Stomach smooth muscle (tissue), 2 donors: ENCODE results near the gene ZAP70.

Experiments used
- H3K27ac ChIP-seq: one replicate; pipeline ENCODE4 v1.7.0; 2013; ENCODE audit warnings: mild to moderate bottlenecking, low read length, inconsistent platforms
- H3K27me3 ChIP-seq, 2 donors: one replicate each; pipeline ENCODE4 v1.7.0; 2013; ENCODE audit warnings: low read length in 2 of 2; ENCODE audit not compliant: insufficient read depth in 2 of 2, control insufficient read depth in 1 of 2
- H3K36me3 ChIP-seq, 2 donors: one replicate each; pipeline ENCODE4 v1.7.0; 2013; ENCODE audit warnings: low read length in 2 of 2; ENCODE audit not compliant: control insufficient read depth in 2 of 2, insufficient read depth in 2 of 2
- H3K4me1 ChIP-seq: one replicate; pipeline ENCODE4 v1.7.0; 2013; ENCODE audit warnings: low read length; ENCODE audit not compliant: control insufficient read depth, insufficient read depth
- H3K4me3 ChIP-seq, 2 donors: one replicate each; pipeline ENCODE4 v1.7.0; 2013; ENCODE audit warnings: low read length in 2 of 2
- H3K9ac ChIP-seq, 2 donors: one replicate each; pipeline ENCODE4 v1.7.0; 2013; ENCODE audit warnings: low read length in 2 of 2, mild to moderate bottlenecking in 1 of 2
- H3K9me3 ChIP-seq, 2 donors: one replicate each; pipeline ENCODE4 v1.7.0; 2013; ENCODE audit warnings: low read length in 2 of 2; ENCODE audit not compliant: control insufficient read depth in 2 of 2
- donor health status: healthy.
- donor health status: Pancreatic carcinoma.

Gene ZAP70

DNA sequence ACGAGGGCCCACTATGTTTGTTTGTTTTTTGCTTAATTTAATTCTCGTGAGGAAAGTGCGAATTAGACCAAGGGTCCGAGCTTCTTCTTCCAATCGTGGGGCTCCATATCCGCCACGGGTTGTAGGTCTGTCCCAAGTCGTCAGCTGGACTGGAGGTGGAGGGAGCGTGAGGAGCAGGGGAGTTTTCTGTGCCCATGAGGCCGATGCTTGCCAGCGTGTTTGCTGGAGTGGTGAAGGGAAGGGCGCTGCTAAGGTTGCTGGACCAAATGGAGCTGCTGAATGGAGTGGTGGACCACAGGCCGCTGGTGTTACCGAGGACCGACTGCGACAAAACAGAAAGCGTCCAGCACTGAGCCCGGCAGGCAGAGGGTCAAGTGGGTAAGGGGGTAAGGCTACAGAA, 43.7 kb downstream of the ZAP70 start:
- H3K9ac ChIP-seq: no peak overlapping the region
- H3K9me3 ChIP-seq: no peaks in the 10 kb centered on the region
- H3K36me3 ChIP-seq: peaks cover 53 to 60% of the 10 kb centered on the region in 2 donors
- no peaks in the 10 kb centered on the region for H3K4me1 ChIP-seq
- no peaks in the 10 kb centered on the region for H3K27me3 ChIP-seq
- H3K4me3 ChIP-seq: no peak overlapping the region
- no peak overlapping the region for H3K27ac ChIP-seq

DNA sequence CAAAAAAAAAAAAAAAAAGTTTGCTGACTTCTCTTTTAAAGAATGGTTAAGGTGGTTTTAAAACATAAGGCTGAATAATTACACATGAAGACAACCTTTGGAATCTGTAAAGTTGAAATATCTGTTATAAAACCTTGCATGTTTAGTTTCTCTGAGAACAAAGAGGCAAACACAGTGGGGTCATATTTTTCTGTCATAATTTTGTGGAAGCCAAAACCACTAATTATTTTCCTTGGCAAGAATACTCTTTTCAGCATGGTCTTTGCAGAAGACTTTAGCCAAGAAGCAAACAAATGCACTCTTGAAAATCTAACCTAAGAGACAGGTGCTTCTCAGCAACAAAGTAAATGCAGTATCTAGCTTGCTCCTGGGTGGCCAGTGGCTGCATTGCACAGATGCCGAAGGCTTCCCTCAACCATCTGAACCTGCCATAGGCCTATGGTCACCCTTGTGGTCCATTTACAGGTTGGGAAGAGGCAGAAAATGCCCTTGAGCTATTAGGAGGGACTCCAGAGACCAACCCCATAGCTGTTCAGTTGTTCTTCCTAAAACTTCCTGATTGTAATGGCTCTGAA, 44.8 kb downstream of the ZAP70 start:
- no peak overlapping the region for H3K4me3 ChIP-seq
- H3K4me1 ChIP-seq: no peaks in the 10 kb centered on the region
- H3K9me3 ChIP-seq: no peaks in the 10 kb centered on the region
- no peak overlapping the region for H3K27ac ChIP-seq
- no peaks in the 10 kb centered on the region for H3K27me3 ChIP-seq
- no peak overlapping the region for H3K9ac ChIP-seq
- H3K36me3 ChIP-seq: peaks cover 54 to 65% of the 10 kb centered on the region in 2 donors

DNA sequence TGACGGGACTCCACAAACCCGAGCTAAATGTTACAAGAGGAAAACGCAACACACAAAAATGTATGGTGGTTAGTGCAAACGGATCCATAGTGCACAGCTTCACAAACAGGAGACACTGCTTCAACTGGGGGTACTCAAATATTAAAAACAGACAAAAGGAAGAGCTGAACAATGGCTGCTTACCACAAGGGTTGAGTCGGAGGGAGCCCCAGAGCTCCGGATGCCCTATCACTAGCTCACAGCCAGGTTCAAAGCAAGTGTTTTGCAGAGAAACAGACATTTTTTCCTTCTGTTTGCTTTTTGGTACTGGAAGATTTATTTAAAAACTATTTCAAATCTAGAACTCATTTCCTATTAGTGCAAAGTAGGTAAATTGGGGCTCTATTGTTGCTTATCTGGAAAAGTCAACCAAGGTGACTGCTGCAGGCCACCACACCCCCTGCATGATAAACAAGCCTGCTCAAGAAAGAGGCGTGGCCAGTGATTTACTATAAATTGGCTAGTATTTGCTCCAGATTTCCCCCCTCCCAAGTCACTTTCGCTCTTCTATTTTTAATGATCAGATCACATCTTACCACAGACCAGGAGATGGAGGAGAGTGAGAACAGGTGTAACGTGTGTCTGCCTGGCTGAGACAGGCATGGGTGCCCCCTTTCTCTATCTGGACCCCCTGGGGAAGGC, 46.5 kb downstream of the ZAP70 start:
- no peaks in the 10 kb centered on the region for H3K9me3 ChIP-seq
- H3K36me3 ChIP-seq: peaks cover 60 to 79% of the 10 kb centered on the region in 2 donors
- no peaks in the 10 kb centered on the region for H3K27me3 ChIP-seq
- H3K9ac ChIP-seq: no peak overlapping the region
- H3K4me3 ChIP-seq: no peak overlapping the region
- no peaks in the 10 kb centered on the region for H3K4me1 ChIP-seq
- H3K27ac ChIP-seq: no peak overlapping the region

DNA sequence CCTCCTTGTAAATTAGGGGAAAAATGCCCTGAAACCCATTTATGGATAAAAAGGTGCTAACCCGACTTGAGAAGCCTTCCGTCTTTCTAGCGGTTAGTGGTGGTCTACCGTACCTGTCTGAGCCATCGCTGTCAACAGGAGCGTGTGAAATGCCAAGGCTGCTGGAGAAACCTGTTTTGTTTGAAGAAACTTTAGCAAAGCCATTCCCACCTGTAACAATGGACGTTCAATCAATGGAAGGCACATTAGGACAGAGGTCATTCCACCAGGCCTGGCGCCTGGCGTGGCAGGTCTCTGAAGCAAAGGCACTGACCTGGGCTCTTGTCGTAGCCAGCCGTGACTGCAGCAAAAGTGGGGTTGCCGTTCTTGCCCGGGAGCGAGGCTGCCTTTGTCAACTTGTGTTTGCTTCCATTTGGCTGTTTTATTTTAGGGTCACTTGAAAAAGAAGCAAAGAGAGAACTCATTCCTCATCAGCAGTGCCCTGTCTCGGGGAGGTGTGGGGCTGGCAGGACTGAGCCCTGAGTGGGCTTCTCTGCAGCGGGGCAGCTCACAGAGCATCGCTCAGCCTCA, 47.2 kb downstream of the ZAP70 start:
- H3K27me3 ChIP-seq: no peaks in the 10 kb centered on the region
- peaks cover 60 to 80% of the 10 kb centered on the region in 2 donors for H3K36me3 ChIP-seq
- H3K4me1 ChIP-seq: no peaks in the 10 kb centered on the region
- no peak overlapping the region for H3K9ac ChIP-seq
- H3K9me3 ChIP-seq: no peaks in the 10 kb centered on the region
- no peak overlapping the region for H3K4me3 ChIP-seq
- no peak overlapping the region for H3K27ac ChIP-seq

DNA sequence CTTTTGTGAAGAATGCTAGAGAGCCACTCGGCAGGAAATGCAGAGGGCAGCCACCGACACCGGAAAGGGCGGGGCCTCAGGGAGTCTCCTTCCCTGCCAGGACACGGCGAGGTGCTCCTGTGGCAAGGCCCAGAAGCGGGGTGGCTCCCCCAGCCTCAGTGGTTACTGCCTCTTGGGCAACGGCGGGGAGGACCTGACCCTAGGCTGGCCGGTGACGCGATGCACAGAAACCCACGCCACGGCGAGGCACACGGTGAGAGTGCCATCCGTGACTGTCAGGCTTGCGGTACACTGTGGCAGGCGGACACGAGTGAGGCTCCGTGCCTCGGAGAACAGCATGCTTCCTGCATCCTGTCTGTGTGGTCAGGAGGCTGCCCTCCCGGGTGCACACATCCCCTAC, 47.8 kb downstream of the ZAP70 start:
- Histone ChIP-seq H3K4me3 (no peak overlapping the region), H3K36me3 (peaks cover 62 to 81% of the 10 kb centered on the region in 2 donors)

DNA sequence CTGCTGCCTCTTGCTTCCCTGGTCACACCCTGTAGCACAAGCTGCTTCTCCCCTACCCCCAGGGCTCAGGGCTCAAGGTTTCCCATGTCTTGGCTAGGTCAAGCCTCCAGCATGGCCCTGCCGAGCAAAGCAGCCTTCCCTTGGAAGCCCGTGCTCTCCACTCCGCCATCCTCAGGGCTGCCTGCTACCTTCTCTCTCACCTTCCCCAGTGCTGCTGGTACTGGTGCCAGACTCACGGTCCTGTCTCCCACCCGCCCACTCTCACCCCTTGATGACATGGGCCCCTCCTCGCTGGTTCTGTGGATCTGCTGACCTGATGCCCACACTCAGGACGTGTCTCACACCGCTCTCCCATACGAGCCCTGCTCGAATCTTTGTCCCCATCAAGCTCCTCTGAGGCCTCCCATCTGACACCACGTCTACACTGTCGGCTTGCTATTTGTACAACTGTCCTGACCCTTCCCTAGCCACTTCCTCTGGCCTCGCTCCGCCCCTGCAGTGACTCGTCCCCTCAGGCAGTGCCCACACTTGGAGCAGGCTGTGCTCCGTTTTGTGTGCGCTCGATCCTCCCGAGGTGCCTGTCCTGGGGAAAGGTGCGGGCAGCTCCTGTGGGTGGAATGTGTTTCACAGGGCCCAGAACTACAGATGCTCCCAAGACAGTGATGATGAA, 49.9 kb downstream of the ZAP70 start:
- H3K4me1 ChIP-seq: no peaks in the 10 kb centered on the region
- H3K9ac ChIP-seq: no peak overlapping the region
- H3K9me3 ChIP-seq: no peaks in the 10 kb centered on the region
- H3K27me3 ChIP-seq: no peaks in the 10 kb centered on the region
- no peak overlapping the region for H3K27ac ChIP-seq
- H3K36me3 ChIP-seq: peaks cover 52 to 77% of the 10 kb centered on the region in 2 donors
- H3K4me3 ChIP-seq: no peak overlapping the region

More for the DNA sequence above, 47.8 kb downstream of the ZAP70 start:
- H3K9me3 ChIP-seq: no peaks in the 10 kb centered on the region
- no peaks in the 10 kb centered on the region for H3K4me1 ChIP-seq
- H3K27ac ChIP-seq: no peak overlapping the region
- H3K9ac ChIP-seq: no peak overlapping the region
- H3K27me3 ChIP-seq: no peaks in the 10 kb centered on the region

DNA sequence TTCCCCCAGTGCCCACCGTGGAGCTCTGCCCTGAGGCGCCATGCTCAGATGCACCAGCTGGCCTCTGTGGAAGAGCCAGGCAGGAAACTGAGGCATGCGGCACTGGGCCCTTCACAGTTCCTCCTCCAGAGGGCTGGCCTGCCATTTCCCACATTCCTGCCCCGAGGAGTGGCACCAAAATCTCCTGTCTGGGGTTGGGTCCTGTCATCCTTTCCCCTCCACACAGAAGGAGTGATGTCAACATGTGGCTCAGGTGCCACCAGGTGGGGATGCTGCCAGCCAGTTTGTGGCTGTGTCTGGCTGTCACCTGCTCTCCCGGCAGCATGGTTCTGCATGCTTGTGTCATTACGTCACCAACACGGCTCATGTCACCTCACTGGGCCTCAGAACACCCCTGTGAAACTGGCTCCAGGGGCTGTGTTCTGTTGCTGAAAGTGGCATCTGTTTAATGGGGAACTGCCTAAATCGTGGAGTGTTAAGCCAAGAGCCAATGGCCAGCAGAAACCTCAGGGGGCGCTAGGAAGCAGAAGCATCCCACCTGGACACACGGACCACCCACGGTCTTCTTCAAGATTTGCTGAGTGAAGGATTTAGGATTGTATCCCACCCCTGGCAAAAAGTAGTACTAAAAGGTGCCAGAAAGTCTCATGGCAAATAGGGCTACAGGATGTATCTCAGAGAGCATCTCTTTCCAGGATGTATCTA, 51.3 kb downstream of the ZAP70 start:
- no peaks in the 10 kb centered on the region for H3K4me1 ChIP-seq
- H3K9me3 ChIP-seq: no peaks in the 10 kb centered on the region
- no peak overlapping the region for H3K27ac ChIP-seq
- no peak overlapping the region for H3K4me3 ChIP-seq
- peaks cover 38 to 64% of the 10 kb centered on the region in 2 donors for H3K36me3 ChIP-seq
- no peaks in the 10 kb centered on the region for H3K27me3 ChIP-seq
- no peak overlapping the region for H3K9ac ChIP-seq

DNA sequence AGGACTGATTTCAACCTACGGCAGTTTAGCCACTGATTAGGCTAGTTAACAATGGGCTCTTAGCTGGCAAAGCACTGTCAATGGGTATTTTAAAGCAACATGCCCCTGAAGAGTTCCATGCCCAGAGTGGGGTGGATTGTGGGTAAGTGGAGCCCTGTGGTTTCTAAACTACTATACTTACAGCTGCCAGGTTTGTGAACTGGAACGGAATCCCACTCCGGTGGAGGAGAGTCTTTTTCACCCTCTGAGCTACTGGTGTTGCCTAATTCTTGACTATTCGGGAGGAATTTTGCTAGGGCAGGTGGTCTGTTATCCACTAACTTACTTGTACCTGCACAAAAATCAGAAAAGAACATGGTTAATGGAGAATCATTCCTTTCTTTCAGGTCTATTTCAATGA, 52.6 kb downstream of the ZAP70 start:
- Histone ChIP-seq H3K4me1 (no peaks in the 10 kb centered on the region), H3K9ac (no peak overlapping the region), H3K27me3 (no peaks in the 10 kb centered on the region), H3K36me3 (peaks cover 27 to 54% of the 10 kb centered on the region in 2 donors), H3K9me3 (no peaks in the 10 kb centered on the region), H3K27ac (no peak overlapping the region), H3K4me3 (no peak overlapping the region)

DNA sequence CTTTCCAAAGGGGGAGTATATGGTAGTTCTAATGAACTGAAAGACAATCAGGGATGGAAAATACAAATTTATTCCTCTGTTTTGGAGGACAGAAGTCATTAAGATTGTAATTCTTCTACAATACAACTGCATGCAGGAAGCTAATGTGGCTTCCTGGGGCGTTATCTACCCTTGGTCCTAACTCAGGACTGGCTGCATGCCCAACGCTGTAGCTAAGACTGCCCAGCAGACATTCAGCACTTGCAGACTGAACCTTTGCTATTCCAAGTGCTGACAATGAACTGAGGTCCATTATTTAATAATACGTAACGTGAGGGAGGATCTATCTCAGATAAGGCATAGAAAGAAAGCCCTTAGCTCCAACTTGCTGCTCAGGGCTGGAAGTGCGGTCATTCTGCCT, 53.2 kb downstream of the ZAP70 start:
- no peak overlapping the region for H3K9ac ChIP-seq
- H3K9me3 ChIP-seq: no peaks in the 10 kb centered on the region
- H3K27ac ChIP-seq: no peak overlapping the region
- H3K36me3 ChIP-seq: peaks cover 25 to 52% of the 10 kb centered on the region in 2 donors
- no peaks in the 10 kb centered on the region for H3K4me1 ChIP-seq
- no peak overlapping the region for H3K4me3 ChIP-seq
- no peaks in the 10 kb centered on the region for H3K27me3 ChIP-seq

DNA sequence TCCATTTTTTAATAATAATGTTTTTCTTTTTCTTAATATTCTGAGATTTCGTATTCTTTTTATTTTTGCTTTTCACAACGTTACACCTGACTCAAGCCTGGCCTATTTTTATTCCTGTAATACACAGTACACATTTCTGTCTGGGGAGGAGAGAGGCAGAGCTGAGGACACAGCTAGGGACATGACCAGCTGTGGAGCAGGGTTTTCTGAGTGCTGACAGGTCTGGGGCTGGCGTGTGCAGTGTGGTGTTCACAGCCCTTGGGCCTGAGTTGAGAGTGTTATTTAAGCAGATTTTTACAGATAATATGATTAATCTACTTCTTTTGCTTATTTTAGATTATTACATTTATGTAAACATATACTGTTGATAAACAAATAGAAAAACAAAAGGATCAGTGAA, 55.9 kb downstream of the ZAP70 start:
- Histone ChIP-seq H3K27me3 (no peaks in the 10 kb centered on the region), H3K4me1 (no peaks in the 10 kb centered on the region), H3K36me3 (peaks cover 38 to 52% of the 10 kb centered on the region in 2 donors), H3K4me3 (no peak overlapping the region), H3K27ac (no peak overlapping the region), H3K9me3 (no peaks in the 10 kb centered on the region), H3K9ac (no peak overlapping the region)
